Stomach smooth muscle (tissue), 2 donors: ENCODE data around the gene PIAS1.
A peak's percentile ranks its signal among the peaks of the same experiment; 100 is the strongest.

Source experiments
- H3K27ac ChIP-seq: one replicate; pipeline ENCODE4 v1.7.0; 2013; ENCODE audit warnings: mild to moderate bottlenecking, low read length, inconsistent platforms
- H3K27me3 ChIP-seq, 2 donors: one replicate each; pipeline ENCODE4 v1.7.0; 2013; ENCODE audit warnings: low read length in 2 of 2; ENCODE audit not compliant: insufficient read depth in 2 of 2, control insufficient read depth in 1 of 2
- H3K36me3 ChIP-seq, 2 donors: one replicate each; pipeline ENCODE4 v1.7.0; 2013; ENCODE audit warnings: low read length in 2 of 2; ENCODE audit not compliant: control insufficient read depth in 2 of 2, insufficient read depth in 2 of 2
- H3K4me1 ChIP-seq: one replicate; pipeline ENCODE4 v1.7.0; 2013; ENCODE audit warnings: low read length; ENCODE audit not compliant: control insufficient read depth, insufficient read depth
- H3K4me3 ChIP-seq, 2 donors: one replicate each; pipeline ENCODE4 v1.7.0; 2013; ENCODE audit warnings: low read length in 2 of 2
- H3K9ac ChIP-seq, 2 donors: one replicate each; pipeline ENCODE4 v1.7.0; 2013; ENCODE audit warnings: low read length in 2 of 2, mild to moderate bottlenecking in 1 of 2
- H3K9me3 ChIP-seq, 2 donors: one replicate each; pipeline ENCODE4 v1.7.0; 2013; ENCODE audit warnings: low read length in 2 of 2; ENCODE audit not compliant: control insufficient read depth in 2 of 2
- donor health status: healthy.
- donor health status: Pancreatic carcinoma.

The PIAS1 gene

DNA sequence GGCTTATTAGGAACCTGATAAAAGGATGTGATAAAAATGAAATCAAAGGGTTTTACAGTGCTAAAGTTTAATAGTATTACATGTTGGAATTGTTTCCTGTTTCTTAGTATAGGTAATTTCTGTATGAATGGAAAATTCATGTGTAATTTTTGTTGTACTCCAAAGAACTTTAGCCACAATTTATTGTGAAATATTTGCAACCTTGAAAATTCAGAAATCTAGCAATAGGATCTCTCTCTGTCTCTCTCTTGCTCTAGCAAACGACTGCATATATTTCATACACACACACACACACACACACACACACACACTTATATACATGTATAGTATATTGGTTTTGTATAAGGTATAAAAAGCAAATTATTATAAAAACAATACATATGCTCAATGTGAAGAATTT, 59.6 kb downstream of the PIAS1 start:
- Histone ChIP-seq H3K36me3 (no peaks in the 10 kb centered on the region), H3K9ac (no peak overlapping the region), H3K4me3 (peak overlapping the region; percentile 44 to 56), H3K4me1 (no peaks in the 10 kb centered on the region), H3K9me3 (no peaks in the 10 kb centered on the region), H3K27me3 (no peaks in the 10 kb centered on the region), H3K27ac (no peak overlapping the region)

DNA sequence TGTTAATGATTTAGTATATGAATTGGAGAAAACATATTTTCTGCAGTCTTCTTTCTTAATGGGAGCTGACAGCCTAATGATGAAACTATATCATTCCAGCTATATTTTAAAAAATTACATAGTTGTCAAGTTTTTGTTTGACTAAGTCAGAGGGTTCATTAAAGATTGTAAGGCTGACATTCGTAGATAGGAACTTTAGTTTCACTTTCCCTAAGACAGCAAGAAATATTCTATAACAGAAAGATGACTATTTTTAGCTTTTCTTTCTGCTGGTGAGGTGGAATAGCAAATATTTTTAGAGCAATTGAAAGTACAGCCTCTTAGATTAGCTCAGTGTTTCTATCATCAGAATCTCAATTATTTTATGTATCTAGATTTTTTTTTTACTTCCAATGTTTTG, 60.2 kb downstream of the PIAS1 start:
- H3K27ac ChIP-seq, result no peak overlapping the region
- no peaks in the 10 kb centered on the region for H3K4me1 ChIP-seq
- no peaks in the 10 kb centered on the region for H3K27me3 ChIP-seq
- peak overlapping the region; percentile 6 to 26 for H3K9ac ChIP-seq
- H3K9me3 ChIP-seq, result no peaks in the 10 kb centered on the region
- H3K36me3 ChIP-seq, result no peaks in the 10 kb centered on the region
- H3K4me3 ChIP-seq, result peak overlapping the region; percentile 44 to 56

DNA sequence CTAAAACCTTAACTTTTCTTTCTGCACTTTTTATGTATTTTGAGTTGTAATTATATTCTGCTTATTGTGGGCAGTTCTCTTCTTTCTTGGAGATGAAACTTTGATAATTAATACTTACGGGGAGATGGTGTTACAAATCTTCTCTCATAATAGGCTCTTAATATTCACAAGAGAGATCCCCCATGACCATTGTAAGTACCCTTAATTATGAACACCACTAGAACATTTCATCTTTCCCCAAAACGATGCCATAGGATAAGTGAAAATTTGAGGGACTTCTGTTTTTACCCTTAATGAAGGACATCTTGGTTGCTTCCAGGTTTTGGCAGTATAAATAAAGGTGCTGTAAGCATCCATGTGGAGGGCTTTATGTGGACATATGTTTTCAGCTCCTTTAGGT, 60.7 kb downstream of the PIAS1 start:
- peak overlapping the region in 1 of 2 donors; percentile 26 for H3K9ac ChIP-seq
- H3K36me3 ChIP-seq, result no peaks in the 10 kb centered on the region
- H3K9me3 ChIP-seq, result no peaks in the 10 kb centered on the region
- H3K27ac ChIP-seq, result no peak overlapping the region
- no peaks in the 10 kb centered on the region for H3K4me1 ChIP-seq
- H3K4me3 ChIP-seq, result peak overlapping the region; percentile 44 to 56
- no peaks in the 10 kb centered on the region for H3K27me3 ChIP-seq

DNA sequence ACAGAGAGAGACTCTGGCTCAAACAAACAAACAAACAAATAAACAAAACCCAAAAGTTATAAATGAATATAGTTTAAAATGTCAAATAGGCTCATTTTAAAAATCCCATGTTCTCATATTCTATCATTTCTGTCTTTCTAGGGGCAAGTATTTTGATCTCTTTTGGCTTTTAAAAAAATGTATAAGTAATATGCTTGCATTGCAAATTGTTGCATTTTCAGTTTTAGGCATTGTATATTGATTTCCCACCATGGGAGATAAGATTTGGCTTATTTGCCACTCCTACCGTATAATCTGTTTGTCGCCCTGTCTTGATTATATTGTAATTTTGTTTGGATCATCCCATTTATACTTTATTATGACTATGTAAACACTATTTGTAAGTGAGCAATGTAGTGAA, 70.6 kb downstream of the PIAS1 start:
- Histone ChIP-seq H3K27ac (no peak overlapping the region), H3K4me3 (no peak overlapping the region), H3K9ac (no peak overlapping the region), H3K36me3 (no peaks in the 10 kb centered on the region), H3K4me1 (no peaks in the 10 kb centered on the region), H3K9me3 (no peaks in the 10 kb centered on the region), H3K27me3 (no peaks in the 10 kb centered on the region)

DNA sequence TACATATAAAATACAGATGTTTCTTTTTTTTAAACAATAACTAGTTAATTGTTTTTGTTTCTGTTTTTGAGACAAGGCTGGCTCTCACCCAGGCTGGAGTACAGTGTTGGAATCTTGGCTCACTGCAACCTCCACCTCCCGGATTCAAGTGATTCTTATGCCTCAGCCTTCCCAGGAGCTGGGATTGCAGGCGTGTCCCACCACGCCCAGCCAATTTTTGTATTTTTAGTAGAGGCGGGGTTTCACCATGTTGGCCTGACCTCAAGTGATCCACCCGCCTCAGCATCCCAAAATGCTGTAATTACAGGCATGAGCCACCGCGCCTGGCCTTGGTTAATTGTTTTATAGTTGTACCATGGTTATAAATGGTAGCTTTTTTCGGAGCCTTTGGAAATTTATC, 72.3 kb downstream of the PIAS1 start:
- H3K36me3 ChIP-seq, result no peaks in the 10 kb centered on the region
- no peaks in the 10 kb centered on the region for H3K9me3 ChIP-seq
- no peak overlapping the region for H3K4me3 ChIP-seq
- no peaks in the 10 kb centered on the region for H3K27me3 ChIP-seq
- H3K4me1 ChIP-seq, result no peaks in the 10 kb centered on the region
- no peak overlapping the region for H3K27ac ChIP-seq
- no peak overlapping the region for H3K9ac ChIP-seq

DNA sequence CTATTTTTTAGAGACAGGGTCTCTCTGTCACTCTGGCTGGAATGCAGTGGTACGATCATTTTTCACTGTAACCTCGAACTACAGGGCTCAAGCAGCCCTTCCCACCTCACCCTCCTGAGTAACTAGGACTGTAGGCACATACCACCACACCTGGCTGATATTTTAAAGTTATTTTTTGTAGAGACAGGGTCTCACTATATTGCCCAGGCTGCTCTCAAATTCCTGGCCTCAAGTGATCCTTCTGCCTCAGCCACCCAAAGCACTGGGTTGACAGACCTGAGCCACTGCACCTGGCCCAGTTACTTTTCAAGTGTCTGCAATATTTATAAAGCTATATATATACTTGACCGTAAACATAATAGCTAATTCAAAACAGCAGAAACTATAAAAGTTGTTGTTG, 75.0 kb downstream of the PIAS1 start:
- Histone ChIP-seq H3K9me3 (no peaks in the 10 kb centered on the region), H3K27ac (no peak overlapping the region), H3K9ac (no peak overlapping the region), H3K36me3 (no peaks in the 10 kb centered on the region), H3K27me3 (no peaks in the 10 kb centered on the region), H3K4me3 (no peak overlapping the region), H3K4me1 (no peaks in the 10 kb centered on the region)

DNA sequence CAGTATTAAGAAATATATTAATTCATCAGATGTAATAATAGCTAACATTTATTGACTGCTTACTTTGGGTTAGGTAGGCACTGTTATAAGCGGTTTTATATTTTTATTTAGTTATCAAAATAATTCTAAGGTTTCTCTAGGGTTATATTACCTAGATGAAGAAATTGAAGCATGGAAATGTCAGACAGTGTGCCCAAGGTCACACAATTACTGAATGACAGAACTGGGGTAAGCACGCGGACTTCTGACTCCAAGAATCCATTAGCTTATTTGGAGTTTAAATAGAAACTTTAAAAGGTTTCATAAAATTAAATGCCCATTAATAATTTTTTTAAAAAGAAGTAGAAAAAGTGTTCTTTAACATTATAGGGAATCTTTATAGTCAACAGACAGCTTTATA, 76.7 kb downstream of the PIAS1 start:
- H3K4me3 ChIP-seq, result no peak overlapping the region
- no peak overlapping the region for H3K9ac ChIP-seq
- no peaks in the 10 kb centered on the region for H3K4me1 ChIP-seq
- H3K36me3 ChIP-seq, result no peaks in the 10 kb centered on the region
- no peaks in the 10 kb centered on the region for H3K9me3 ChIP-seq
- no peaks in the 10 kb centered on the region for H3K27me3 ChIP-seq
- H3K27ac ChIP-seq, result no peak overlapping the region

DNA sequence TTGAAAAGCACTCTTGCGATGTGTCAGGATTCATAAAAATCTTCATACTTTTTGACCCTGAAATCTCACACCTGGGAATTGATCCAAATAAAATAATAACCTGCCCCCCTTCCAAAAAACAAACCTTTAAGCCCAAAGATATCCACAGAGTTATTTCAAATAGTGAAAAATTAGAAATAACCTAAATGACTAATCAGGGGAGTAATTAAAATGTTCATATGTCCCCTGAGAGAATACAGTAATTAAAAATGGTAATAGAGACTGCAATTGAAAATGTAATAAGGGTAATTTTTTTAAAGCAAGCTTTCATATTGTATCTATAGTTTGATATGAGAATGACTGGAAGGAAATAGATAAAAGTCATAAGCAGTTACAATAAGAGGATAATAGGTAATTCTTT, 83.0 kb downstream of the PIAS1 start:
- Histone ChIP-seq H3K9me3 (no peaks in the 10 kb centered on the region), H3K4me3 (no peak overlapping the region), H3K36me3 (peaks cover 0 to 2% of the 10 kb centered on the region in 2 donors), H3K27ac (no peak overlapping the region), H3K27me3 (no peaks in the 10 kb centered on the region), H3K4me1 (no peaks in the 10 kb centered on the region), H3K9ac (no peak overlapping the region)

DNA sequence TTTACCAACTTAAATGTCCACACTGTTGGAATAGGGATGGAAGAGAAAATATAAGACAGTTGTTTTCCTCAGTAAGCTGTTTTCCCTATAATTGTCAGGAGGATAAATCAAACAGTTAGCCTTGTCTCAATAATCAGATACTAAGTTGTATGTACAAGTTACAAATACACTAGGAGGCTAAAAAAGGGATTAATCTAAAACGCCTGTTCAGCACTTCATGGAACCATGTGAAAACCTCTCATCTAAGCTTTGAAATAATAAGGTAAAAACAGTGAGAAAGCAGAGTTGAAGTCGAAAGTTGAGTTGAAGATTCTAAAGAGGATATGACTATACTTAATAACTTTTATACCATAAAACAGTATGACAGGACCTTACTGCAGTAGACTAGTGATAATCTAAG, 89.0 kb downstream of the PIAS1 start:
- Histone ChIP-seq H3K9ac (no peak overlapping the region), H3K27ac (no peak overlapping the region), H3K9me3 (no peaks in the 10 kb centered on the region), H3K4me3 (no peak overlapping the region), H3K4me1 (no peaks in the 10 kb centered on the region), H3K36me3 (peaks cover 0 to 13% of the 10 kb centered on the region in 2 donors), H3K27me3 (no peaks in the 10 kb centered on the region)

DNA sequence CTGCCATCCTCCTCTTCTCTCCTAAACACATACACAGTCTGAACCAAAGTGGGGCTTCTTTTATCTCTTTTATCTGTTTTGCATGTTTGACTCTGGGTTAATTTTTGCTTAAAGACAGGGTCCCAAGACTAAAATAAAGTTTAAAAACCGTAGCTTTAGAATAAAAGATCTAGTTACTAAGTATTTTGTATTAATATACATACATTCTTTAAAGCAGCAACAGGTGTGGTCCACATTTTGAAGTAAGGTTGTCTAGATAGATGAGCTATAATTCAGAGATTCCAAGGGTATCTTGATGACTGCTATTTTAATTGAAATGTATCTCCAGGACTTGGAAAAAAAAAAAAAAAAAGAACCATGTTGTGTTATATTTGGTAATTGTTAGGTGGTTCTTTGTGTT, 89.7 kb downstream of the PIAS1 start:
- no peak overlapping the region for H3K4me3 ChIP-seq
- H3K9ac ChIP-seq, result no peak overlapping the region
- peaks cover 0 to 13% of the 10 kb centered on the region in 2 donors for H3K36me3 ChIP-seq
- no peak overlapping the region for H3K27ac ChIP-seq
- H3K4me1 ChIP-seq, result no peaks in the 10 kb centered on the region
- no peaks in the 10 kb centered on the region for H3K27me3 ChIP-seq
- H3K9me3 ChIP-seq, result no peaks in the 10 kb centered on the region

DNA sequence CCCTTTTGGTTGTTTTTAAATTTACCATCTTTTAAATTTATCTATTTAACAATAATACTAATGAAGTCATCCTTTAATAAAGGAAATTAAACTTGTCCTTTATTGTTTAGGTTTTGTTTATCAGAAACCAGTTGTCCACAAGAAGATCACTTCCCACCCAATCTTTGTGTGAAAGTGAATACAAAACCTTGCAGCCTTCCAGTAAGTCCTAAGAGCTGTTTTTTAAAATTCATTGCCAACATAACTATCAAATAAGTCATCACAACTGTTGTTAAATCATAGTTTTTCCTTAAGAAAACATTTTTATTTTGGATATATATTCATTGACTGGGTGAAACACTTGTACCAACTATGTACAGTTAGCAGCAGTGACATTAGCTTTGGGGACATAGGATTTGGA, 91.6 kb downstream of the PIAS1 start:
- Histone ChIP-seq H3K27ac (no peak overlapping the region), H3K27me3 (no peaks in the 10 kb centered on the region), H3K9ac (no peak overlapping the region), H3K4me3 (no peak overlapping the region), H3K36me3 (peaks cover 0 to 10% of the 10 kb centered on the region in 2 donors), H3K9me3 (no peaks in the 10 kb centered on the region), H3K4me1 (no peaks in the 10 kb centered on the region)

DNA sequence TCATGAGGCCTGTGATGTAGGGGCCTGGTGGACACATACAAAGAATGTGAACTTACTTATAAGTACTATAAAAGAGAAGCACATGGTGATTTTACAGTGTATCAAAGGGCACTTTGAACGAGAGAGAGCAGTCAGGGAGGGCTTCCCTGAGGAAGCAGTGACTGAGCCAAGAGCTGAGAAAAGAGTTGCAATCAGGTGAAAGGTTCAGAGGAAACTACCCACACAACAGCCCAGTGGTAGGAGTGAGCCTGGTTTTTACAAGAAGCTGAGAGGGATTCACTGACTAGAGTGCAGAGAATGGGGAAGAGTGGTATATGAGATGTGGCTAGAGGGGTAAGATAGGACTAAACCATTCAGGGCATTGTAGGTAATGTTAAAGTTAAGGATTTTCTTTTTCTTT, 93.9 kb downstream of the PIAS1 start:
- H3K36me3 ChIP-seq, result peaks cover 0 to 10% of the 10 kb centered on the region in 2 donors
- no peak overlapping the region for H3K9ac ChIP-seq
- H3K4me3 ChIP-seq, result no peak overlapping the region
- H3K27me3 ChIP-seq, result no peaks in the 10 kb centered on the region
- no peak overlapping the region for H3K27ac ChIP-seq
- no peaks in the 10 kb centered on the region for H3K4me1 ChIP-seq
- no peaks in the 10 kb centered on the region for H3K9me3 ChIP-seq
